Erythroblast (primary cell): ENCODE data around the gene SPARCL1.

Source experiments
- GATA1 ChIP-seq: IDR thresholded peaks from 2 replicates; pipeline ENCODE4 v1.6.1; 2011; ENCODE audit warnings: low read depth, mild to moderate bottlenecking, control low read depth, low read length, moderate library complexity
- POLR2A ChIP-seq: IDR thresholded peaks from 2 replicates; pipeline ENCODE4 v1.6.1; 2011; ENCODE audit warnings: mild to moderate bottlenecking, low read length

DNA sequence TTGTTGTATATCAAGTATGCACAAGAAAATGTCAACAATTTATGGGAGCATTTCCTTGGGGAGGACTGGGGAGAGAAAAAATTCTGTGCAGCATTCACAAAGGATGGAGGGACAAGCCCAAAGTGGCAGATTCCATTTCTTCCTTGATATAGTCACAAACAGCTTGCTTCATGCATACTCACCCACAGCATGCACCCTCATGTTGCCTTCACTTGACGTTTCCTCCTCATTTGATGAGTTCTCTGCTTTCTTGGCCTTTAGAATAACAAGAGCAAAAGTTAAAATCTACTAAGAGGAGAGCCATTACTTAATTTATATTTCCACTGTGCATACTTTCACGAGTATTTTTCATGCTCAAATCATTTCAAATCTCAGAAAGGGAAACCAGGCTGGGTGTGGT is 37.7 kb downstream of the SPARCL1 start:
- TF ChIP-seq POLR2A = no peak
- no peak for TF ChIP-seq GATA1
